ENCODE measurements around the gene MAGI2. TPM values are rescaled to one million over a fixed set of nuclear protein-coding genes. Genes with fewer than 3 reads are reported as not detected.

MAGI2 gene
- total RNA-seq, 2 experiments from 2014 or later: 0.03 to 0.17 TPM

DNA sequence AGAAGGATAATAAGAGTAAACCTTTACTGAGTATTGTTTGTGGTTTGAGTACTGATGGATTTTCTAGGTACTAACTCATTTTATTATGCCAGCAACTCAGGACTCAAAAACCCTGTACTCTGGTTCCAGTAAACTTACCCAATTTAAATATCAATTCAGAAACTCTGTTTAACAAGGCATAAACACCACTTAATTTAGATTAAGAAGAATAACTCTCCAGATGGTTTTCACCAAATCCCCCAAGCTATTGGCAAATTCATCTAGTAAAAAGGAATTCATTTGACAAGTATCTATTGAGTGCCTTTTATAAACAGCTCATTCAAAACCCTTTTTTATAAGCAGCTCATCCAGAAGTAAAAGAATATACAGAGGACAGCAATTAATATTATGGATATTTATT lies 1082.5 kb downstream of the MAGI2 start:
- TF ChIP-seq, protein P1, sequence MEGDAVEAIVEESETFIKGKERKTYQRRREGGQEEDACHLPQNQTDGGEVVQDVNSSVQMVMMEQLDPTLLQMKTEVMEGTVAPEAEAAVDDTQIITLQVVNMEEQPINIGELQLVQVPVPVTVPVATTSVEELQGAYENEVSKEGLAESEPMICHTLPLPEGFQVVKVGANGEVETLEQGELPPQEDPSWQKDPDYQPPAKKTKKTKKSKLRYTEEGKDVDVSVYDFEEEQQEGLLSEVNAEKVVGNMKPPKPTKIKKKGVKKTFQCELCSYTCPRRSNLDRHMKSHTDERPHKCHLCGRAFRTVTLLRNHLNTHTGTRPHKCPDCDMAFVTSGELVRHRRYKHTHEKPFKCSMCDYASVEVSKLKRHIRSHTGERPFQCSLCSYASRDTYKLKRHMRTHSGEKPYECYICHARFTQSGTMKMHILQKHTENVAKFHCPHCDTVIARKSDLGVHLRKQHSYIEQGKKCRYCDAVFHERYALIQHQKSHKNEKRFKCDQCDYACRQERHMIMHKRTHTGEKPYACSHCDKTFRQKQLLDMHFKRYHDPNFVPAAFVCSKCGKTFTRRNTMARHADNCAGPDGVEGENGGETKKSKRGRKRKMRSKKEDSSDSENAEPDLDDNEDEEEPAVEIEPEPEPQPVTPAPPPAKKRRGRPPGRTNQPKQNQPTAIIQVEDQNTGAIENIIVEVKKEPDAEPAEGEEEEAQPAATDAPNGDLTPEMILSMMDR (conservative IDR thresholded peaks at IDR 0.05; ENCODE audit: low read length): no peak
- no peak for TF ChIP-seq EZH2phosphoT487 (IDR thresholded peaks at IDR 0.05; ENCODE audit: borderline replicate concordance, low read depth, low read length)

DNA sequence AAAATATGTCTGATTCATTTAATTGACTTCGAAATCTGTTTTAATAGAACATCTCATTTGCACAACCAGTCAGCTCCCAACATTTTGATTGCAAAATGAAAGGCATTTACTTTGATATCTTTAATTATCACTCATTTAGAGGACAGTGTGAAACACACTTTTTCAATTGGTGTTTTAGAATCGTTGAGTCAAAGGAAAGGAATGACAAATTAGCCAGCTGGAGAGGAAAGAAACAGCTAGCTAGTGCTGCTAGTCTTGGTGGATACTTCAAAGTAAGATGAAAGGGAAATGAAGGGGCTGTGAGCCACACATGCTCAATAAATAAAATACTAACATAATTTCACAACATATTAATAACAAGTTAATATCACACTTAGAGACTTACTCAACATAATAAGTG lies 1084.7 kb downstream of the MAGI2 start:
- Histone ChIP-seq H2AFZ (ENCODE audit: low read length) (no peak overlapping the region), H3K79me2 (ENCODE audit: insufficient read depth, low read depth, low read length) (no peaks in the 10 kb centered on the region), H3K9me3 (ENCODE audit: low read length) (no peaks in the 10 kb centered on the region), H4K20me1 (ENCODE audit: insufficient read depth, low read length) (no peaks in the 10 kb centered on the region), H3K9me2 (ENCODE audit: insufficient read depth, low read length) (no peaks in the 10 kb centered on the region), H3K4me2 (ENCODE audit: low read length) (no peak overlapping the region), H3K4me1 (ENCODE audit: insufficient read depth, low read length, poor library complexity, severe bottlenecking) (no peaks in the 10 kb centered on the region), H3K36me3 (ENCODE audit: insufficient read depth, low read length) (no peaks in the 10 kb centered on the region), H3K27ac (ENCODE audit: low read depth, low read length, poor library complexity, severe bottlenecking) (no peak overlapping the region), H3K4me3 (ENCODE audit: low read depth, low read length, poor library complexity, severe bottlenecking) (no peak overlapping the region)
- CTCF ChIA-PET (ENCODE audit: unreplicated experiment): no interaction called here
- POLR2A ChIA-PET: interaction anchor here (1.3 kb wide), 1 partner anchor 12 kb away, joined by 4 read pairs; no protein-coding TSS in a partner anchor
- intact Hi-C loops (cut with micrococcal nuclease; ENCODE audit: unreplicated experiment): no loop called here
- DNase-seq (ENCODE audit: low spot score): no peak
- TF ChIP-seq, protein P1 (conservative IDR thresholded peaks at IDR 0.05; ENCODE audit: low read length): no peak
- no peak for TF ChIP-seq EZH2phosphoT487 (IDR thresholded peaks at IDR 0.05; ENCODE audit: borderline replicate concordance, low read depth, low read length)
- BruUV-seq (replicated peaks): no TSS peak

More for the DNA sequence above, 1082.5 kb downstream of the MAGI2 start:
- H3K9me2 ChIP-seq (ENCODE audit: insufficient read depth, low read length): no peaks in the 10 kb centered on the region
- H3K79me2 ChIP-seq (ENCODE audit: insufficient read depth, low read depth, low read length): no peaks in the 10 kb centered on the region
- H2AFZ ChIP-seq (ENCODE audit: low read length): no peak overlapping the region
- BruUV-seq (replicated peaks): no TSS peak
- ChIA-PET CTCF (ENCODE audit: unreplicated experiment) (no interaction called here), POLR2A (no interaction called here)
- H3K4me1 ChIP-seq (ENCODE audit: insufficient read depth, low read length, poor library complexity, severe bottlenecking): no peaks in the 10 kb centered on the region
- no peaks in the 10 kb centered on the region for H3K36me3 ChIP-seq (ENCODE audit: insufficient read depth, low read length)
- DNase-seq (ENCODE audit: low spot score): no peak
- no peaks in the 10 kb centered on the region for H4K20me1 ChIP-seq (ENCODE audit: insufficient read depth, low read length)
- no peak overlapping the region for H3K27ac ChIP-seq (ENCODE audit: low read depth, low read length, poor library complexity, severe bottlenecking)
- intact Hi-C loops (cut with micrococcal nuclease; ENCODE audit: unreplicated experiment): no loop called here
- H3K4me2 ChIP-seq (ENCODE audit: low read length): no peak overlapping the region
- no peaks in the 10 kb centered on the region for H3K9me3 ChIP-seq (ENCODE audit: low read length)
- no peak overlapping the region for H3K4me3 ChIP-seq (ENCODE audit: low read depth, low read length, poor library complexity, severe bottlenecking)

DNA sequence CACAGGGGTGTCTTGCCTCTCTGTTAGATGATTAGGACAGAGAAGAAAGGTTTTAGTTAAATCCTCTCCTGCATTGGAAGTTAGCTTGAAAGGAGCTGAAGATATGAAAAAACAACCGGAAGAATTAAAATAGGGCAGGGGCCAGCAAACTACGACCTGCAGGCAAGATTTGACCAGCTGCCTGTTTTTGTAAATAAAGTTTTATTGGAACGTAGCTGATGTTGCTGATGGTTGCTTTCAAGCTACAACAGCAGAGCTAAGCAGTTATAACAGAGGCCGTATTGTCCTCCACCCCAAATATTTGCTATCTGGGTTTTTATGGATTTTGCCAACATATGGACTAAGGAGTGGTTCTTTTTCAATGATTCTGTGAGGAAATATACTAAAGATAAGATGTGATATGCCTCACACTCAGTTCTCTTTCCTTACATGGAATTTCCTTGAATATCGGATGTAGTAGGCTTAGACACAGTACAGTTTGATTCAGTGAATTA lies 1086.1 kb downstream of the MAGI2 start:
- ChIA-PET POLR2A (interaction anchor here (1.1 kb wide), 1 partner anchor 8 kb away, joined by 6 read pairs; no protein-coding TSS in a partner anchor), CTCF (ENCODE audit: unreplicated experiment) (no interaction called here)
- intact Hi-C loops (cut with micrococcal nuclease; ENCODE audit: unreplicated experiment): no loop called here
- no peaks in the 10 kb centered on the region for H3K36me3 ChIP-seq (ENCODE audit: insufficient read depth, low read length)
- DNase-seq (ENCODE audit: low spot score): no peak
- BruUV-seq (replicated peaks): no TSS peak
- no peak overlapping the region for H3K4me3 ChIP-seq (ENCODE audit: low read depth, low read length, poor library complexity, severe bottlenecking)
- H3K9me3 ChIP-seq (ENCODE audit: low read length): no peaks in the 10 kb centered on the region
- H3K27ac ChIP-seq (ENCODE audit: low read depth, low read length, poor library complexity, severe bottlenecking): no peak overlapping the region
- H4K20me1 ChIP-seq (ENCODE audit: insufficient read depth, low read length): no peaks in the 10 kb centered on the region
- H3K4me1 ChIP-seq (ENCODE audit: insufficient read depth, low read length, poor library complexity, severe bottlenecking): no peaks in the 10 kb centered on the region
- no peak overlapping the region for H2AFZ ChIP-seq (ENCODE audit: low read length)
- H3K79me2 ChIP-seq (ENCODE audit: insufficient read depth, low read depth, low read length): no peaks in the 10 kb centered on the region
- no peaks in the 10 kb centered on the region for H3K9me2 ChIP-seq (ENCODE audit: insufficient read depth, low read length)
- H3K4me2 ChIP-seq (ENCODE audit: low read length): no peak overlapping the region
- TF ChIP-seq, protein P1 (conservative IDR thresholded peaks at IDR 0.05; ENCODE audit: low read length): no peak
- TF ChIP-seq EZH2phosphoT487 (IDR thresholded peaks at IDR 0.05; ENCODE audit: borderline replicate concordance, low read depth, low read length): no peak
